A549 (cell line): ENCODE measurements around the gene ARHGEF26. TPM values are rescaled to one million over a fixed set of nuclear protein-coding genes. Genes with fewer than 3 reads are reported as not detected.

ENCODE experiments used
- ATAC-seq, 2 experiments: fragments of 200-7000 bp in 1 of 2; fragments of >200 bp in 1 of 2; cut with Nextera tagmentation in 1 of 2; cut with Tn5 transposase in 1 of 2; 3 replicates each; pipeline versions ENCODE4 v1.8.0 to v1.9.1; 2018 to 2020; ENCODE audit warnings: mild to moderate bottlenecking in 1 of 2, moderate library complexity in 1 of 2
- CTCF ChIA-PET: fragments of 300-600 bp; sonication (Branson Sonifier 250); formaldehyde crosslinking; extraction: SDS; loops from one replicate; lab custom pipeline; 2021; ENCODE audit warnings: antibody characterized with exemption, inconsistent platforms; lab: Yijun Ruan, JAX
- POLR2A ChIA-PET: fragments of 350-600 bp; formaldehyde crosslinking; extraction: SDS; loops from one replicate; lab custom pipeline; 2021; ENCODE audit warnings: antibody characterized with exemption, inconsistent platforms; lab: Yijun Ruan, JAX
- DNase-seq, 2 experiments: peaks; one replicate each; pipeline versions ENCODE4 v3.0.0 to v3.0.0-alpha.2; 2011 to 2016; ENCODE audit warnings: low read depth in 1 of 2, low spot score in 1 of 2
- FAIRE-seq: peaks from 2 replicates; lab custom pipeline; 2011; peaks lifted over from hg19 to GRCh38; lab: Jason Lieb, UNC
- H3K27ac ChIP-seq, 2 experiments: fragments of >200 bp; sonication (Bioruptor Twin); formaldehyde crosslinking; 3 replicates each; pipeline ENCODE4 v1.5.1; 2016 to 2017
- H3K4me1 ChIP-seq: fragments of >200 bp; sonication (Bioruptor Twin); formaldehyde crosslinking; 3 replicates; pipeline ENCODE4 v1.6.1; 2016
- H3K4me2 ChIP-seq: fragments of >200 bp; sonication (Bioruptor Twin); formaldehyde crosslinking; 3 replicates; pipeline ENCODE4 v1.6.1; 2016
- H3K4me3 ChIP-seq: fragments of >200 bp; sonication (Bioruptor Twin); formaldehyde crosslinking; 3 replicates; pipeline ENCODE4 v1.5.1; 2016
- H3K9me3 ChIP-seq: fragments of >200 bp; sonication (Bioruptor Twin); formaldehyde crosslinking; 3 replicates; pipeline ENCODE4 v1.6.1; 2016
- BCL3 ChIP-seq: fragments of >200 bp; sonication (Bioruptor Twin); formaldehyde crosslinking; IDR thresholded peaks from 3 replicates; pipeline ENCODE4 v1.6.1; 2016
- CBX8 ChIP-seq: fragments of 200-600 bp; sonication (generic); IDR thresholded peaks from 2 replicates; pipeline ENCODE4 v1.6.1; 2016
- CHD2 ChIP-seq: fragments of 150-350 bp; IDR thresholded peaks from 2 replicates; pipeline ENCODE4 v1.6.1; 2014; ENCODE audit warnings: low read length; ENCODE audit not compliant: partially characterized antibody
- E2F6 ChIP-seq: IDR thresholded peaks from 2 replicates; pipeline ENCODE4 v1.6.1; 2012; ENCODE audit warnings: low read depth, borderline replicate concordance
- EHF ChIP-seq: fragments of 250-450 bp; sonication (Bioruptor Pico); IDR thresholded peaks from 2 replicates; pipeline ENCODE4 v1.5.0; 2020; ENCODE audit warnings: mild to moderate bottlenecking
- ELK1 ChIP-seq: fragments of 150-350 bp; IDR thresholded peaks from 2 replicates; pipeline ENCODE4 v1.6.1; 2014; ENCODE audit warnings: low read depth, mild to moderate bottlenecking, low read length
- ESRRA ChIP-seq: fragments of 150-350 bp; IDR thresholded peaks from 2 replicates; pipeline ENCODE4 v1.6.1; 2014; ENCODE audit warnings: mild to moderate bottlenecking, low read length, borderline replicate concordance
- FOSL2 ChIP-seq, 2 experiments: fragments of 450-650 bp in 1 of 2; fragments of >200 bp in 1 of 2; sonication (Bioruptor Twin) in 1 of 2; formaldehyde crosslinking; IDR thresholded peaks; 2 replicates each; pipeline versions ENCODE4 v1.5.0 to v1.6.1; 2016 to 2020; ENCODE audit warnings: mild to moderate bottlenecking in 1 of 2, moderate library complexity in 1 of 2
- HDAC2 ChIP-seq: fragments of 200-600 bp; sonication (generic); IDR thresholded peaks from 2 replicates; pipeline ENCODE4 v1.6.1; 2016
- HOXB13 ChIP-seq: fragments of 250-450 bp; sonication (Bioruptor Pico); IDR thresholded peaks from 2 replicates; pipeline ENCODE4 v1.5.0; 2020; ENCODE audit warnings: low read depth, mild to moderate bottlenecking, moderate library complexity
- HOXB5 ChIP-seq: fragments of 250-450 bp; sonication (Bioruptor Pico); IDR thresholded peaks from 2 replicates; pipeline ENCODE4 v1.5.0; 2020; ENCODE audit warnings: mild to moderate bottlenecking, moderate library complexity
- JUN ChIP-seq, 2 experiments: fragments of >200 bp; sonication (Bioruptor Twin); formaldehyde crosslinking; IDR thresholded peaks; 2 replicates in 1 of 2; 3 replicates in 1 of 2; pipeline ENCODE4 v1.6.1; 2016 to 2017
- JUNB ChIP-seq: fragments of >200 bp; sonication (Bioruptor Twin); formaldehyde crosslinking; IDR thresholded peaks from 2 replicates; pipeline ENCODE4 v1.6.1; 2016
- MYC ChIP-seq: IDR thresholded peaks from 2 replicates; pipeline ENCODE4 v1.6.1; 2012; ENCODE audit warnings: mild to moderate bottlenecking, inconsistent platforms, low read length, improper control_type of control experiment, borderline replicate concordance
- NFE2L2 ChIP-seq: fragments of 150-350 bp; conservative IDR thresholded peaks from 2 replicates; pipeline ENCODE4 v1.6.1; 2014; ENCODE audit warnings: low read length
- PBX3 ChIP-seq: IDR thresholded peaks from 2 replicates; pipeline ENCODE4 v1.6.1; 2012
- PHF8 ChIP-seq: fragments of 200-600 bp; sonication (generic); IDR thresholded peaks from 2 replicates; pipeline ENCODE4 v1.6.1; 2016; ENCODE audit warnings: low read depth, mild to moderate bottlenecking, antibody characterized with exemption, moderate library complexity, borderline replicate concordance
- RAD21 ChIP-seq, 2 experiments: fragments of >200 bp in 1 of 2; sonication (Bioruptor Twin) in 1 of 2; formaldehyde crosslinking in 1 of 2; IDR thresholded peaks in 1 of 2; conservative IDR thresholded peaks in 1 of 2; 2 replicates in 1 of 2; 3 replicates in 1 of 2; pipeline ENCODE4 v1.6.1; 2012 to 2018; ENCODE audit warnings: inconsistent platforms in 1 of 2
- RARB ChIP-seq: fragments of 250-450 bp; sonication (Bioruptor Pico); IDR thresholded peaks from 2 replicates; pipeline ENCODE4 v1.8.0; 2021; ENCODE audit warnings: mild to moderate bottlenecking, moderate library complexity
- REST ChIP-seq: fragments of 200-600 bp; sonication (generic); IDR thresholded peaks from 2 replicates; pipeline ENCODE4 v1.6.1; 2016; ENCODE audit warnings: antibody characterized with exemption, mild to moderate bottlenecking, moderate library complexity
- SREBF2 ChIP-seq: fragments of 450-650 bp; IDR thresholded peaks from 2 replicates; pipeline ENCODE4 v1.6.1; 2014; ENCODE audit warnings: mild to moderate bottlenecking, moderate library complexity
- TP53 ChIP-seq: fragments of 250-450 bp; sonication (Bioruptor Pico); IDR thresholded peaks from 2 replicates; pipeline ENCODE4 v1.5.0; 2021; ENCODE audit warnings: mild to moderate bottlenecking, moderate library complexity
- USF2 ChIP-seq: fragments of 450-650 bp; IDR thresholded peaks from 2 replicates; pipeline ENCODE4 v1.6.1; 2014; ENCODE audit warnings: antibody characterized with exemption
- ZFP36 ChIP-seq: fragments of 450-650 bp; IDR thresholded peaks from 2 replicates; pipeline ENCODE4 v1.6.1; 2014; ENCODE audit warnings: borderline replicate concordance; ENCODE audit not compliant: partially characterized antibody
- ZNF302 ChIP-seq: fragments of 250-450 bp; sonication (Bioruptor Pico); IDR thresholded peaks from 2 replicates; pipeline ENCODE4 v1.9.0; 2021; ENCODE audit warnings: inconsistent platforms, mild to moderate bottlenecking, moderate library complexity
- WGBS: methylation state at CpG from one replicate; pipeline ENCODE4 v1.1.6; 2017; ENCODE audit errors: missing lambda C conversion rate; 5-methylcytosine and 5-hydroxymethylcytosine counted together
- polyA plus RNA-seq, 4 experiments: library from polyadenylated mRNA; depleted of rRNA in 3 of 4; stranded (reverse); fragments of >200 nt; fragmentation: RNase III in 1 of 4; extraction: RNeasy Plus Mini Kit Qiagen cat#74134 plus additional on column Dnase treatment in 1 of 4; gene quantifications; 2 replicates in 3 of 4; 3 replicates in 1 of 4; pipeline ENCODE4 v1.2.3, GENCODE V29; 2011 to 2017

Gene ARHGEF26
- polyA plus RNA-seq, 2 of the 4 experiments (the other 2 are of a cell fraction), result 2.9 to 5.8 TPM

- ChIA-PET POLR2A (no interaction called here), CTCF (interaction anchor here (1.4 to 1.5 kb wide), 3 partner anchors 10 to 121 kb away, joined by 3 to 6 read pairs (median 4); no protein-coding TSS in a partner anchor)
- DNase-seq (no peak), ATAC-seq (no peak), FAIRE-seq (no peak)
- WGBS, result 95% methylated on average over 1 of the region's 1 CpG
- Histone ChIP-seq H3K4me1 (peaks cover 2% of the 10 kb centered on the region; the same call in 2 of the 3 replicates), H3K4me2 (no peak overlapping the region), H3K4me3 (no peak overlapping the region), H3K9me3 (no peaks in the 10 kb centered on the region), H3K27ac (no peak overlapping the region)
- TF ChIP-seq REST (no peak), PBX3 (no peak)
Observed at GRCh38 chr3:154131830-154132229, 10.6 kb downstream of the ARHGEF26 start.

- POLR2A ChIA-PET, result no interaction called here
- ATAC-seq, result no peak
- no peak for FAIRE-seq
Observed at GRCh38 chr3:154132777-154133375, 11.7 kb downstream of the ARHGEF26 start.

GRCh38 chr3:154135511-154136173, 14.5 kb downstream of the ARHGEF26 start:
- Histone ChIP-seq H3K4me3 (no peak overlapping the region), H3K4me1 (no peaks in the 10 kb centered on the region), H3K9me3 (no peaks in the 10 kb centered on the region), H3K4me2 (no peak overlapping the region), H3K27ac (no peak overlapping the region)
- FAIRE-seq (no peak), ATAC-seq (no peak), DNase-seq (no peak)
- ChIA-PET POLR2A (no interaction called here), CTCF (interaction anchor here (1.7 kb wide), 1 partner anchor 117 kb away, joined by 6 read pairs; no protein-coding TSS in a partner anchor)
- WGBS, result 86% methylated on average over 5 of the region's 5 CpGs
- TF ChIP-seq USF2 (no peak), JUN (IDR thresholded peaks at IDR 0.05) (no peak), REST (no peak), MYC (no peak), BCL3 (no peak), E2F6 (no peak), ESRRA (no peak), ZFP36 (no peak)

More at GRCh38 chr3:154132777-154133375, 11.7 kb downstream of the ARHGEF26 start:
- CTCF ChIA-PET, result no interaction called here
- WGBS, result 90% methylated on average over 6 of the region's 6 CpGs
- H3K4me2 ChIP-seq, result no peak overlapping the region
- no peak overlapping the region for H3K4me3 ChIP-seq
- no peaks in the 10 kb centered on the region for H3K4me1 ChIP-seq
- TF ChIP-seq CBX8 (no peak), SREBF2 (no peak), RAD21 (conservative IDR thresholded peaks at IDR 0.05 in 1 of 2, IDR thresholded peaks at IDR 0.05 in 1 of 2) (no peak), MYC (no peak), PHF8 (no peak), HOXB13 (no peak), ZFP36 (no peak), ZNF302 (CRISPR knock-in tag) (no peak), NFE2L2 (no peak), JUNB (no peak), TP53 (CRISPR knock-in tag) (no peak), RARB (CRISPR knock-in tag) (no peak), HOXB5 (CRISPR knock-in tag) (no peak), FOSL2 (IDR thresholded peaks at IDR 0.05) (no peak), FOSL2 (CRISPR knock-in tag; IDR thresholded peaks at IDR 0.05) (no peak), CHD2 (no peak), EHF (CRISPR knock-in tag) (no peak), HDAC2 (no peak), ELK1 (no peak)
- TF ChIP-seq, all 56 proteins: peak for 0
- H3K27ac ChIP-seq, result no peak overlapping the region
- DNase-seq, result no peak
- H3K9me3 ChIP-seq, result no peaks in the 10 kb centered on the region
